Transverse colon (tissue), 4 donors: ENCODE measurements around the gene CORO2B. TPM values are rescaled to one million over a fixed set of nuclear protein-coding genes. Genes with fewer than 3 reads are reported as not detected.
"Not testable (repeated sequence)": the region's sequence is repeated elsewhere in the genome, so short reads cannot be mapped to it uniquely, and the experiment has no call there.

Source experiments
- DNase-seq: peaks from one replicate; pipeline ENCODE4 v3.0.0-alpha.2; 2019
- H3K27ac ChIP-seq, 4 donors: fragments of 200-600 bp; sonication (generic); 2 replicates each; pipeline ENCODE4 v1.5.1; 2016 to 2018; ENCODE audit warnings: inconsistent platforms in 4 of 4
- H3K27me3 ChIP-seq: fragments of 200-600 bp; sonication (generic); 2 replicates; pipeline ENCODE4 v1.5.1; 2017; ENCODE audit warnings: inconsistent platforms
- H3K36me3 ChIP-seq, 4 donors: fragments of 200-600 bp; sonication (generic); 2 replicates each; pipeline ENCODE4 v1.5.1; 2017 to 2019; ENCODE audit warnings: inconsistent platforms in 4 of 4
- H3K4me1 ChIP-seq, 4 donors: fragments of 200-600 bp; sonication (generic); 2 replicates each; pipeline ENCODE4 v1.5.1; 2017 to 2020; ENCODE audit warnings: inconsistent platforms in 4 of 4
- H3K4me3 ChIP-seq, 4 donors: fragments of 200-600 bp; sonication (generic); 1 replicate in 1 of 4; 2 replicates in 3 of 4; pipeline versions ENCODE4 v1.5.1 to v1.6.1; 2017 to 2019; ENCODE audit warnings: inconsistent platforms in 4 of 4
- H3K9me3 ChIP-seq, 2 donors: fragments of 200-600 bp; sonication (generic); 2 replicates each; pipeline ENCODE4 v1.5.1; 2017 to 2019; ENCODE audit warnings: inconsistent platforms in 2 of 2
- CTCF ChIP-seq, 5 experiments: fragments of 200-600 bp in 3 of 5; fragments of 450-650 bp in 2 of 5; sonication (generic) in 3 of 5; IDR thresholded peaks; 1 replicate in 2 of 5; 2 replicates in 3 of 5; pipeline ENCODE4 v1.5.1; 2016 to 2017; ENCODE audit warnings: antibody characterized with exemption in 5 of 5, inconsistent platforms in 3 of 5, mild to moderate bottlenecking in 2 of 5, moderate library complexity in 1 of 5
- EP300 ChIP-seq: sonication (generic); formaldehyde crosslinking; IDR thresholded peaks from one replicate; pipeline ENCODE4 v1.6.1; 2017; ENCODE audit warnings: antibody characterized with exemption, low read depth
- POLR2A ChIP-seq: fragments of 450-650 bp; IDR thresholded peaks from one replicate; pipeline ENCODE4 v1.6.1; 2016; ENCODE audit warnings: antibody characterized with exemption, mild to moderate bottlenecking, moderate library complexity
- POLR2AphosphoS5 ChIP-seq, 3 donors: sonication (generic); formaldehyde crosslinking; IDR thresholded peaks; one replicate each; pipeline ENCODE4 v1.6.1; 2016; ENCODE audit warnings: antibody characterized with exemption in 3 of 3
- WGBS, 2 donors: methylation state at CpG; one replicate each; pipeline ENCODE4 v1.1.5; 2018; ENCODE audit warnings: low coverage in 1 of 2; 5-methylcytosine and 5-hydroxymethylcytosine counted together
- in situ Hi-C, 4 donors: fragments of 200-750 bp; cut with MboI; loops; one replicate each; pipeline versions ENCODE4 v1.15.0 to v1.15.1; 2017; ENCODE audit warnings: low sequenced_read_pairs in 3 of 4, low pct_ligation_motif_present in 1 of 4, low pct_unique_long_range_greater_than_20kb in 1 of 4
- intact Hi-C: fragments of 100-400 bp; cut with DNase I; formaldehyde crosslinking; loops from one replicate; pipeline ENCODE4 v1.15.1; 2023; ENCODE audit warnings: low total_unique reads
- total RNA-seq, 4 donors: library from RNA; depleted of rRNA; stranded (reverse); fragments of >200 nt; gene quantifications; one replicate each; pipeline ENCODE4 v1.1.0, GENCODE V29; 2016

The CORO2B gene
- total RNA-seq, 4 donors from 2014 or later: 0.40 to 2.2 (median 2.0) TPM

GRCh38 chr15:68749365-68749764 lies 170.6 kb downstream of the CORO2B start:
- intact Hi-C loops: no loop called here

GRCh38 chr15:68749793-68750192 lies 171.0 kb downstream of the CORO2B start:
- no peaks in the 10 kb centered on the region for H3K36me3 ChIP-seq
- intact Hi-C loops: no loop called here
- in situ Hi-C loops: no loop called here
- WGBS, 2 donors: 64% methylated on average over 2 of the region's 2 CpGs; no CpG with 5 or more reads in 1 of the 2 donors
- no peak for DNase-seq
- H3K27me3 ChIP-seq: no peaks in the 10 kb centered on the region
- H3K27ac ChIP-seq: no peak overlapping the region
- no peaks in the 10 kb centered on the region for H3K9me3 ChIP-seq
- TF ChIP-seq CTCF (IDR thresholded peaks at IDR 0.05) (no peak), EP300 (no peak), POLR2AphosphoS5 (IDR thresholded peaks at IDR 0.05) (no peak), POLR2A (no peak)
- H3K4me1 ChIP-seq: no peaks in the 10 kb centered on the region
- H3K4me3 ChIP-seq: no peak overlapping the region

More at GRCh38 chr15:68749365-68749764, 170.6 kb downstream of the CORO2B start:
- WGBS, 2 donors: 82 to 88% methylated on average over 5 to 7 of the region's 7 CpGs
- no peak overlapping the region for H3K27ac ChIP-seq
- H3K36me3 ChIP-seq: no peaks in the 10 kb centered on the region
- in situ Hi-C loops: no loop called here
- TF ChIP-seq POLR2A: no peak
- TF ChIP-seq CTCF (IDR thresholded peaks at IDR 0.05): no peak
- no peak for TF ChIP-seq EP300
- no peak for TF ChIP-seq POLR2AphosphoS5 (IDR thresholded peaks at IDR 0.05)
- H3K4me1 ChIP-seq: no peaks in the 10 kb centered on the region
- H3K9me3 ChIP-seq: no peaks in the 10 kb centered on the region
- no peaks in the 10 kb centered on the region for H3K27me3 ChIP-seq
- DNase-seq: no peak
- no peak overlapping the region for H3K4me3 ChIP-seq

GRCh38 chr15:68751622-68752021 lies 172.8 kb downstream of the CORO2B start:
- no peak for DNase-seq
- intact Hi-C loops: no loop called here
- Histone ChIP-seq H3K27me3 (no peaks in the 10 kb centered on the region), H3K36me3 (no peaks in the 10 kb centered on the region), H3K9me3 (no peaks in the 10 kb centered on the region), H3K4me1 (no peaks in the 10 kb centered on the region), H3K4me3 (no peak overlapping the region), H3K27ac (no peak overlapping the region)
- in situ Hi-C loops: no loop called here
- TF ChIP-seq POLR2AphosphoS5 (IDR thresholded peaks at IDR 0.05) (no peak), POLR2A (no peak), CTCF (IDR thresholded peaks at IDR 0.05) (no peak), EP300 (no peak)

GRCh38 chr15:68755731-68756130 lies 176.9 kb downstream of the CORO2B start:
- H3K36me3 ChIP-seq: no peaks in the 10 kb centered on the region
- H3K4me3 ChIP-seq: no peak overlapping the region
- H3K27me3 ChIP-seq: no peaks in the 10 kb centered on the region
- in situ Hi-C loops: no loop called here
- 46 to 71% methylated on average over 1 to 2 of the region's 2 CpGs for WGBS, 2 donors
- no peak for DNase-seq
- H3K9me3 ChIP-seq: no peaks in the 10 kb centered on the region
- intact Hi-C loops: no loop called here
- no peak overlapping the region for H3K27ac ChIP-seq
- no peaks in the 10 kb centered on the region for H3K4me1 ChIP-seq
- no peak for TF ChIP-seq EP300

- H3K27me3 ChIP-seq, H3K27ac ChIP-seq, H3K36me3 ChIP-seq, H3K4me3 ChIP-seq, H3K4me1 ChIP-seq, H3K9me3 ChIP-seq, DNase-seq, intact Hi-C loops, in situ Hi-C loops: not testable (repeated sequence)
- WGBS, 2 donors: 77 to 90% methylated on average over 1 of the region's 1 CpG
Measured at GRCh38 chr15:68759982-68760579, 181.3 kb downstream of the CORO2B start.
